Stimulated activated naive B cell treated with anti-CD40 and anti-IgM and Interleukin-4, amounts not matched to agents 10 μg/mL and 1 μg/mL and 100 μg/mL, for 72 hours (primary cell): ENCODE measurements around the gene THBD.
"Not testable (repeated sequence)": the region's sequence is repeated elsewhere in the genome, so short reads cannot be mapped to it uniquely, and the experiment has no call there.

Experiments used
- ATAC-seq, 2 donors: fragments of 150-1000 bp; cut with Tn5 transposase; replicated peaks; 2 replicates each; pipeline ENCODE4 v1.10.0; 2021; ENCODE audit warnings: moderate library complexity in 1 of 2
- DNase-seq: peaks from one replicate; pipeline ENCODE4 v3.0.0; 2021
- H3K27ac Mint-ChIP-seq: one replicate; pipeline ENCODE4 v1.8.0; 2022; ENCODE audit warnings: mild to moderate bottlenecking, mixed read lengths
- H3K27me3 Mint-ChIP-seq, 2 donors: one replicate each; pipeline ENCODE4 v1.8.0; 2022; ENCODE audit warnings: mixed read lengths in 2 of 2
- H3K36me3 Mint-ChIP-seq, 2 donors: one replicate each; pipeline ENCODE4 v1.8.0; 2022; ENCODE audit warnings: mixed read lengths in 2 of 2, mild to moderate bottlenecking in 1 of 2
- H3K4me1 Mint-ChIP-seq, 2 donors: one replicate each; pipeline ENCODE4 v1.8.0; 2022; ENCODE audit warnings: mixed read lengths in 2 of 2, mild to moderate bottlenecking in 1 of 2
- H3K4me3 Mint-ChIP-seq, 2 donors: one replicate each; pipeline ENCODE4 v1.8.0; 2022; ENCODE audit warnings: mild to moderate bottlenecking in 2 of 2, mixed read lengths in 2 of 2, moderate library complexity in 1 of 2
- H3K9me3 Mint-ChIP-seq, 2 donors: one replicate each; pipeline ENCODE4 v1.8.0; 2022; ENCODE audit warnings: mixed read lengths in 2 of 2, mild to moderate bottlenecking in 1 of 2

THBD gene

DNA sequence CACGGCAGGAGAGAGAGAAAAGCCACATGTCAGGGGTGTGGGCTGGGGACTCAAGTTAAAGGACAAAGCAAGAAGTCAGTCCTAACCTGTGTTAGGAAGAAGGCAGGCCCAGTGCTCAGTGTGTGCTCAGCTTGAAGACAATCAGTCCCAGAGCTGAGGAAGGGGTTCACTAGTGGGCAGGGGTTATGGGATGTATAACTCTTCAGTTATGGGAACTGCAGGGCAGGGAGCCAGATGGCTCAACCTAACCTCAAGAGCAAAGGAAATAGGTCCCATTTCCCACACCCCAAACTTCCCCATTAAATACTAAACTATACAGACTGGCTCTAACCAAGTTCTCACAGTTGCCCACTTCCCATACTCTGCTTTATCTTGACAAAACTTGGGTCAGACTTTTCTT is 21.8 kb downstream of the THBD start:
- Mint-ChIP-seq H3K9me3 (no peaks in the 10 kb centered on the region), H3K27ac (no peak overlapping the region), H3K36me3 (no peaks in the 10 kb centered on the region), H3K27me3 (peaks cover under 1 to 6% of the 10 kb centered on the region in 2 donors), H3K4me1 (no peaks in the 10 kb centered on the region), H3K4me3 (no peak overlapping the region)
- no peak for DNase-seq
- no peak for ATAC-seq

DNA sequence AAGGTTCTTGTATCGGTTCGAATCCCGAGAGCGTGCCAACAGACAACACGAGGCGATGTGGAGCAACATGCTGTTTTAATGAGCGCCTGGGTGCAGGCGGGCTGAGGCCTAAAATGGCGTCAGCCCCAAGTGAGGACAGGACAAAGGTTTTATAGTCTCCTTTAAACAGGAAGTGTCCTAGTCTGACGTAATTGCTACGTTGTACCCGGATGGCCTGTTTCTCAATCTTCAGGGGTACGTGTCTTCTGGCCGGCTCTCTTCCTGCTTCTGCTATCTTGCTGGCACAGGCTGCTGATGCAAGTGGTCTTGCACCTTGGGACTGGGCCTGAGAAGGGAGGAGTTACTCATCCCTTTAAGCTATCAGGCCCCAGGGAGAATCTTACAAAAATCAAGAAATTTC is 24.0 kb downstream of the THBD start:
- not testable (repeated sequence) for H3K4me1 Mint-ChIP-seq, ATAC-seq, DNase-seq, H3K9me3 Mint-ChIP-seq, H3K27me3 Mint-ChIP-seq, H3K27ac Mint-ChIP-seq, H3K36me3 Mint-ChIP-seq, H3K4me3 Mint-ChIP-seq

DNA sequence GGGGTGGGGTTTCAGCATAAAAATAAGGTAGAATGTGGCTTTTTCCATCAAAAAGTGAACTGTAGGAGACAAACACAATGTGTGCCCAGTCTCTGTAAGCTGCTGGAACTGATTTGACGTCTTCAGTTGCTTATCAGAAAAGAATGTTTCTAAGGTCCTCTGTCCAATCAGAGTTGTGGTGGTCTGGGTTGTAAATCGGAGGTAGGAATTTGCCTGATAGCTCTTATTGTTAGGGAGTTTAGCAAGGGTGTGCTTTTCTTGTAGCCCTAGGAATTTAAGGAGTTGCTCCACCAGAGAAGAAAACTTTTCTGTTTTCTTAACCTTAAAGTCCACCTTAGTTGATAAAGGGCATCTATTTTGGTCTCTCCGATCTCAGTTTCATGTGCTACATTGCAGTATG is 24.8 kb downstream of the THBD start:
- ATAC-seq = no peak
- Mint-ChIP-seq H3K27me3 (no peaks in the 10 kb centered on the region), H3K4me1 (no peaks in the 10 kb centered on the region), H3K4me3 (no peak overlapping the region), H3K27ac (no peak overlapping the region), H3K9me3 (no peaks in the 10 kb centered on the region), H3K36me3 (no peaks in the 10 kb centered on the region)
- DNase-seq = no peak

DNA sequence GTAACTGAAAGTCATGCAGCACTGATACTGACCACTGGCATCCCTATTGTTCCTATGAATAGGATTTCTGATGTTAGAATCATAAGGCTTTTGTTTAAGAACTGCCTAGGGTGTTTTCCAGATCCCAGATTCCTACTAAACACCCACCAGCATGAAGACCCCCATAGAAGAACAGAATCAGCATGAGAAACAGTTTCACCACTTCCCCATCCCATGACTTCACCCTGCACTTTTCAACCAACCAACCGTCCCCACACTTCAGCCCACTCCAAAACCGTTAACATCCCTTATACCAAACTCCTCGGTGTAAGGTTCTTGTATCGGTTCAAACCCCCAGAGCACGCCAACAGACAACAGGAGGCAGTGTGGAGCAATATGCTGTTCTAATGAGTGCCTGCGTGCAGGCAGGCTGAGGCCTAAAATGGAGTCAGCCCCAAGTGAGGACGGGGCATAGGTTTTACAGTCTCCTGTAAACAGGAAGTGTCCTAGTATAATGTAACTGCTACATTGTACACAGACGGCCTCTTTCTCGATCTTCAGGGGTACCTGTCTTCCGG is 25.8 kb downstream of the THBD start:
- ATAC-seq = no peak
- no peak overlapping the region for H3K27ac Mint-ChIP-seq
- no peaks in the 10 kb centered on the region for H3K27me3 Mint-ChIP-seq
- H3K9me3 Mint-ChIP-seq = no peaks in the 10 kb centered on the region
- H3K36me3 Mint-ChIP-seq = no peaks in the 10 kb centered on the region
- DNase-seq = no peak
- no peak overlapping the region for H3K4me3 Mint-ChIP-seq
- H3K4me1 Mint-ChIP-seq = no peaks in the 10 kb centered on the region

DNA sequence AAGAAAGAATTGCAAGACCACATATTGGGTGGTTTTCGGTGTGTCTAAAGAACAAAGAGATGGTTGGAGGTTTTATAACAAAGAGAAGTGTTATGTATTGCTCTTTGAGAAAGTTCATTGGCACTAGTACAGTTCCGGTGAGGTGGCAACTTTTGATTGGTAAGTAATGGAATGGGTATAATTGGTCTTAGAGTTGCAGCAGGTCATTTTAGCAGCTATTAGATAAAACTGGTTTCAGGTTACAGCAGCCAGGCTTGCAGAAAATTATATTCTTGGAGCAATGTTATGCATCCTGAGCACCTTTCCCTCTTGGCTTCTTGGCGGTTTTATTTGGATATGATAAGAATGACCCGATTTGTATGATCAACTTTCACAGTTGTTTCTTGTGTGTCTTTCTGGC is 26.6 kb downstream of the THBD start:
- ATAC-seq (no peak), DNase-seq (no peak)
- H3K27ac Mint-ChIP-seq = no peak overlapping the region
- H3K27me3 Mint-ChIP-seq = no peaks in the 10 kb centered on the region
- H3K4me1 Mint-ChIP-seq = no peaks in the 10 kb centered on the region
- H3K4me3 Mint-ChIP-seq = no peak overlapping the region
- no peaks in the 10 kb centered on the region for H3K9me3 Mint-ChIP-seq
- no peaks in the 10 kb centered on the region for H3K36me3 Mint-ChIP-seq

DNA sequence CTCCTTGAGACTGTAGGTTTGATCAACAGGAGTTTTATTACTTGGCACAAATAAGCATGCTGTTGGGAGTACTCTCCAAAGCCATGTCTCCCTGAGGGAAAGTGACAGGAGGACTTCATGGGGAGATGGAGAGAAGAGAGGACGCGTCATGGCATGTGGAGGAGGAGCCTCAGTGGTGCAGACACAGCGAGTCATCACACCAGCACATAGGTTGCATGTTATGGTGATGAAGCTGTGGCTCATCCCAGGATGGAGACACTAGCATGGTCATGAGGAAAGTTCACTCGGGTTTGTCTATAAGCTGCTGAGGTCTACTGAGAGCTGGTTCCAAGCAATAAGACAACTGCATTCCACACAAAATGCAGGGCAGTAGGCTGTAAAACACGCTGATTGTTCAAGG is 27.5 kb downstream of the THBD start:
- no peaks in the 10 kb centered on the region for H3K9me3 Mint-ChIP-seq
- no peaks in the 10 kb centered on the region for H3K27me3 Mint-ChIP-seq
- ATAC-seq (no peak), DNase-seq (no peak)
- H3K27ac Mint-ChIP-seq = no peak overlapping the region
- no peaks in the 10 kb centered on the region for H3K36me3 Mint-ChIP-seq
- H3K4me3 Mint-ChIP-seq = no peak overlapping the region
- no peaks in the 10 kb centered on the region for H3K4me1 Mint-ChIP-seq

DNA sequence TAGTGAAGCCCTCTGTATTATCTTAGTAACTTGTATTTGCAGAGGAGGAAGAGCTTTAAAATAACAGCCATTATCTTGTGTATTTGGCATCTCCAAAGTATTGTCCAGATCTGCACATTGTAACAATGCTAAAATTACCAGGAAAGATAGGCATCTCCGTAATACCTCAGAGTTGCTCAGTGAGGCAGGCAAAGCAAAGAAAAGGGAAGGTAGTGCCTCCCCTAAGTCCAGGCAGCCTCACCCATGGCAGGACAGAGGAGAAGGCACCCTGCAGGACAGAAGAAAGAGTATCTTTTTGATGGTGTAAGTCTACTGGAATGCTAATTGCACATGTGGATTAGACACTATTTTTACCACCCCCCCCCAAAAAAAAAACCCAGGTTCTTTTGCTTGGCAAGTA is 27.9 kb downstream of the THBD start:
- DNase-seq (no peak), ATAC-seq (no peak)
- Mint-ChIP-seq H3K27ac (no peak overlapping the region), H3K4me3 (no peak overlapping the region), H3K4me1 (no peaks in the 10 kb centered on the region), H3K36me3 (no peaks in the 10 kb centered on the region), H3K9me3 (no peaks in the 10 kb centered on the region), H3K27me3 (no peaks in the 10 kb centered on the region)

DNA sequence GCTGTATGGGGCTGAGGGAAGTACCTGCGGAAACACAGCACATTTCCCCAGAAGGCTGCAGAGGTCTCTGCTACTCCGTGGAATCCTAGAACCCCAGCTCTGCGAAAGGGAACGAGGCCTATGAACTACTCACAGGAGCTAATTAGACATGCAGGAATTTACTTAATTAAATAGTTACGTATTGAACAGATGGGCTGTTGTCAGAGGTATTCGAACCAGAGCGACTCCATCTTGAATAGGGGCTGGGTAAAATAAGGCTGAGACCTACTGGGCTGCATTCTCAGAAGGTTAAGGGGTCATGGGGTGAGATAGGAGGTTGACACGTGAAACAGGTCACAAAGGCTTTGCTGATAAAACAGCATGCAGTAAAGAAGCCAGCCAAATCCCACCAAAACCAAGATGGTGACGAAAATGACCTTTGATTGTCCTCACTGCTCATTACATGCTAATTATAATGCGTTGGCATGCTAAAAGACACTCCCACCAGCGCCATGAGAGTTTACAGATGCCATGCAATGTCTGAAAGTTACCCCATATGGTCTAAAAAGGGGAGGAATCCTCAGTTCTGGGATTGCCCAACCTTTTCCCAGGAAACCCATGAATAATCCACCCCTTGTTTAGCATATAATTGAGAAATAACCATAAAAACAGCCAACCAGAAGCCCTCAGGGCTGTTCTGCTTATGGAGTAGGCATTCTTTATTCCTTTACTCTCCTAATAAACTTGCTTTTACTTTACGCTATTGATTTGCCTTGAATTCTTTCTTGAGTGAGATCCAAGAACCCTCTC is 29.0 kb downstream of the THBD start:
- DNase-seq = no peak
- H3K36me3 Mint-ChIP-seq = no peaks in the 10 kb centered on the region

DNA sequence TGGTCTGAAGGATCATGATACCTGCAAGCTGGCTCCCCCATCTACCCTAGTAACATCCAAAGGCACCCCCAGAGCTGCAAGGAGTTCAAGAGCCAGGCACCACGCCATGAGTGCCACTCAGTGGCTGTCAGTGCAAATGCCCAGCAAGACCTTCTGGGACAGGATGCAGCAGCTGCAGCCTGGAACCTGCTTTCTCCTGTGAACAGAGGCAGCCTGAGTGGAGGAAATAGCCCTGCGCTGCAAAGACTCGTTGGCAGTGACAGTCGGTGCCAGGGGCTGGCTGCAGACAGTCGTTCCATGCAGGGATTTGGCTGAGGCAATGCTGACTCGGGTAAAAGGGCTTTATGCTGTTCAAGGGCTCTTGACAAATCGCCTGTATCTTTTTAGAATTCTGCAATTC is 30.1 kb downstream of the THBD start:
- Mint-ChIP-seq H3K36me3 (no peaks in the 10 kb centered on the region), H3K4me1 (no peaks in the 10 kb centered on the region), H3K9me3 (no peaks in the 10 kb centered on the region), H3K4me3 (no peak overlapping the region), H3K27me3 (no peaks in the 10 kb centered on the region), H3K27ac (no peak overlapping the region)
- DNase-seq (no peak), ATAC-seq (no peak)

More for the DNA sequence above, 29.0 kb downstream of the THBD start:
- no peak overlapping the region for H3K4me3 Mint-ChIP-seq
- no peak overlapping the region for H3K27ac Mint-ChIP-seq
- ATAC-seq = no peak
- H3K4me1 Mint-ChIP-seq = no peaks in the 10 kb centered on the region
- no peaks in the 10 kb centered on the region for H3K27me3 Mint-ChIP-seq
- no peaks in the 10 kb centered on the region for H3K9me3 Mint-ChIP-seq

DNA sequence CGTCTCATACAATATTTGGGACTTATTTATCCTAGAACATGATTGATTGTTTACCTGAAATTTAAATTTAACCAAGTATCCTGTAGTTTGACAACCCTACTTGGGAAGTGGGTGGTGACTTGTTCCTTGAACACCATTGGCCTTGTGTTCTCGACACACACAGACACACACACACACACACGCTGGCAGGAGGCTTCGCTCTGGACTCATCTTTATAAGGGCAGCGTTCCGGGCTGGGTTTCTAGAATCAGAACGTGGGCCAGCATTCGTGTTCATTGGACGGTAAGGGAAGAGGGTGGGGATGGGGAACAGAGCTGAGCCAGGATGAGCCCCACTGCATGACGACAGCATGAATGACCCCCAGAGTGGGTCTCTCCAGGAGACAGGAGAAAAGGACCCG is 30.5 kb downstream of the THBD start:
- Mint-ChIP-seq H3K4me3 (no peak overlapping the region), H3K27ac (no peak overlapping the region)

DNA sequence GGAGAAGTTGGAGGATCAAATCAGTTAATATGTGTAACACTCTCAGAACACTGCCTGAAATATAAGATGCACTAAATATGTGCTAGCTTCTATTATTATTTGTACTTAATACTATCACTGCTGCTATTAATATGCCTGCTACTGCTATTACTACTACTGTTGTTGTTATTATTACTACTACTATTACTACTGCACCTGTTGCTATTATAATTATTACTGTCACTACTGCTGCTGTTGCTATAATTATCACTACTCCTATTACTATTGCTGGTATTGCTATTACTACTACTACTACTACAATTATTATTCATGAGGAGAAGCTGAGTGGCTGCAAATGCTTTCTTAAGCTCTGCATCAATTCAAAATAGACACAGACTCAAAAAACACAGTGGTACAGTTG is 31.0 kb downstream of the THBD start:
- H3K27ac Mint-ChIP-seq = no peak overlapping the region
- no peak for ATAC-seq
- H3K36me3 Mint-ChIP-seq = no peaks in the 10 kb centered on the region
- no peaks in the 10 kb centered on the region for H3K4me1 Mint-ChIP-seq
- no peaks in the 10 kb centered on the region for H3K9me3 Mint-ChIP-seq
- no peaks in the 10 kb centered on the region for H3K27me3 Mint-ChIP-seq
- DNase-seq = no peak
- no peak overlapping the region for H3K4me3 Mint-ChIP-seq

More for the DNA sequence above, 30.5 kb downstream of the THBD start:
- no peaks in the 10 kb centered on the region for H3K9me3 Mint-ChIP-seq
- H3K27me3 Mint-ChIP-seq = no peaks in the 10 kb centered on the region
- DNase-seq (no peak), ATAC-seq (no peak)
- no peaks in the 10 kb centered on the region for H3K4me1 Mint-ChIP-seq
- H3K36me3 Mint-ChIP-seq = no peaks in the 10 kb centered on the region

DNA sequence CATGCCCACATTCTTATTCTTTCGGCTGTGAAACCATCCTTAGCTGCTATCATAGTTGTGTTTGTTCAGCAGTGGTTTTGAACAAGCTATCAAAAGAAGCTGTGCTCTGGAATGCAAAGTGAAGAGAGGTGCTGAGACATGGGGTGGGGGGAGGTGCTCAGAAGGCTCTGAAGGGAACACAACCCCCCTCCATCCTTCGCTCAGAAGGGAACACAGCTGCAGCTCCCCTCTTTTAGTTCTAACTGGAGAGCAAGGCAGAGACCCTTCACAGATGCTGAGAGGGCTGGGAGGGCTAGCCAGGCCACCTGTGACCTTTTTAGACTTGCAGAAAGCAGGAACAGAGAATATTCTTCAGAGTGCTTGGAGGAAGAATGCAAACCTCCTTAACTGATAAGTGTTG is 32.0 kb downstream of the THBD start:
- Mint-ChIP-seq H3K4me3 (no peak overlapping the region), H3K27me3 (no peaks in the 10 kb centered on the region), H3K27ac (no peak overlapping the region), H3K36me3 (no peaks in the 10 kb centered on the region), H3K4me1 (no peaks in the 10 kb centered on the region), H3K9me3 (no peaks in the 10 kb centered on the region)
- ATAC-seq (no peak), DNase-seq (no peak)

DNA sequence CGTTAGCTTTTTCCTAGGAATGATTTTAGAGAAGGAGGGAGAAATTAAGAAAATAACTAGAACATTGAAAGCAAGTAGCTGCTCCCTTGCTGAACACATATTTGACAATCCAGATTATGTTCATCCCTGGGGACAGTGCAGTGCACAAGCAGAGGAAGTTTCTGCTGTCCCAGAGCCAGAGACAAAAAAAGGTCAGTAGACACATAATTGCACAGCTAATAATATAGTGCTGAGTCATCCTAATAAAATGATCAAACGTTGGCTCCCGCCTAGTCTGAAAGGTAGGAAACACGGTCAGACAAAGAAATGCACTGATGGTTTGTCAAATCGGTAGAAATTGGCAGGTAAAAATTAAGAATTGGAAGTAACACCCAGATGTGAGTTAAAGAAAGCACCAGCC is 36.0 kb downstream of the THBD start:
- no peak overlapping the region for H3K27ac Mint-ChIP-seq
- no peak overlapping the region for H3K4me3 Mint-ChIP-seq
- no peaks in the 10 kb centered on the region for H3K9me3 Mint-ChIP-seq
- no peaks in the 10 kb centered on the region for H3K27me3 Mint-ChIP-seq
- H3K36me3 Mint-ChIP-seq = no peaks in the 10 kb centered on the region
- no peaks in the 10 kb centered on the region for H3K4me1 Mint-ChIP-seq
- ATAC-seq = no peak
- no peak for DNase-seq

DNA sequence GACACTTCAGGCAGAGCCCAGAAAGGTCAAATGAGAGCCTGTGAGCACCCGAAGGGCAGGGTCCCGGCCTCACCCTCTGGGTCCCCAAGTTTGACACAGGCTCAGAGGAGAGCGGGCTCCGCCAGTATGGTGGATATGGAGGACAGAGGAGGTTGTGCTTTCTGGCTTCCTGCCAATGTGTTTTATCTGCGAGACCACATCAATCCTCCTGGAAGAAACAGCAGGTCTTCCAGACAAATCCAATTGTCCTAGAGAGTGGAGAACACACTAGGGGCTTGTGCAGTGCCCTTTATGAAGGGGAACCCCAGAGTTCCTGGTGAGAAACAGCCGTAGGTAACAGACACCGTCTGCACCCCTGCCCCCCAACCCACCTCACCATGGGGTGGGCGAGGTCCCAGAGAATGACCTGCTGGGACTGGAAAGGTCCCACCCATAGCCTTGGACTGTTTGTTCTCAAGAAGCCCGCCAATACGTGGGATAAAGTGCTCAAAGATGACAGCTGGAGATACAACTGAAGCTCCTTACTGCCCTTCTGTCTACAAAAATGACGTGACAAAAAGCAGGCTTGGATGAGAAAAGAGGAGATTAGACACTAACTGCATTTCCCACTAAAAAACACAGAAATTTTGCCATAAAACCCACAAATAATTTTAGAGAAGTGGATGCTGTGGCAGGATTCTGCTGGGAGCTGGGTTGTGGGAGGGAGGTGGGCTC is 38.3 kb downstream of the THBD start:
- Mint-ChIP-seq H3K9me3 (no peaks in the 10 kb centered on the region), H3K27ac (no peak overlapping the region), H3K27me3 (no peaks in the 10 kb centered on the region), H3K36me3 (no peaks in the 10 kb centered on the region), H3K4me3 (no peak overlapping the region), H3K4me1 (no peaks in the 10 kb centered on the region)
- ATAC-seq (no peak), DNase-seq (no peak)

DNA sequence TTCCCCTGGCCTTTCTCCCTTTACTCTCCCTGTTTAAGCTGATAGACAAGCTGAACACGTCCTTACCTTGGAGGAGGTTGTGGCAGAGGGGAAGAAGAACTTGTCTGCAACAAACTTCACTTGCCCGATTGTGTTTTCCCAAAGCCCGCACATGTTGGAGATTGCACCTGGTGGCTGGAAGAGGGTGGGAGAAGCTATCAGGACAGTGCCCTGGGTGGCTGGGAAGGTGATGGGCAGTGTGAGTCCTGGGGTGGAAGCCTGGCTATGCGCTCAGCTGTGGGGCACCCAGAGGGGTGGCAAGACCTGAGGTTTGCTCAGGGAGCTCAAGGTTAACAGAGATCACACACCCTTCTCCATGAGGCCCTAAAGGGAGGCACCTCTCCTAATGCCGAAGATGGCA is 39.4 kb downstream of the THBD start:
- ATAC-seq (no peak), DNase-seq (no peak)
- no peak overlapping the region for H3K27ac Mint-ChIP-seq
- H3K36me3 Mint-ChIP-seq = no peaks in the 10 kb centered on the region
- H3K4me3 Mint-ChIP-seq = no peak overlapping the region
- H3K4me1 Mint-ChIP-seq = no peaks in the 10 kb centered on the region
- H3K9me3 Mint-ChIP-seq = no peaks in the 10 kb centered on the region
- no peaks in the 10 kb centered on the region for H3K27me3 Mint-ChIP-seq
